Progenitor cell of endocrine pancreas (in vitro differentiated cells): ENCODE results near the gene APBB2. TPM values are rescaled to one million over a fixed set of nuclear protein-coding genes. Genes with fewer than 3 reads are reported as not detected.

Source experiments
- DNase-seq: peaks from one replicate; pipeline ENCODE4 v3.0.0; 2021; ENCODE audit warnings: low spot score; ENCODE audit not compliant: unreplicated experiment
- H3K27ac Mint-ChIP-seq: 2 replicates; pipeline ENCODE4 v1.8.0; 2021; ENCODE audit warnings: mild to moderate bottlenecking, moderate library complexity, mixed read lengths
- H3K27me3 Mint-ChIP-seq: 2 replicates; pipeline ENCODE4 v1.8.0; 2021; ENCODE audit warnings: mixed read lengths
- H3K36me3 Mint-ChIP-seq: 2 replicates; pipeline ENCODE4 v1.8.0; 2022; ENCODE audit warnings: mixed read lengths; ENCODE audit not compliant: insufficient read depth
- H3K4me1 Mint-ChIP-seq: 2 replicates; pipeline ENCODE4 v1.8.0; 2021; ENCODE audit warnings: low read depth, mixed read lengths
- H3K4me3 Mint-ChIP-seq: 2 replicates; pipeline ENCODE4 v1.8.0; 2021; ENCODE audit warnings: low read depth, mild to moderate bottlenecking, moderate library complexity, mixed read lengths
- H3K9me3 Mint-ChIP-seq: 2 replicates; pipeline ENCODE4 v1.8.0; 2021; ENCODE audit warnings: low read depth, mixed read lengths
- CTCF ChIP-seq: fragments of 200-600 bp; sonication (generic); IDR thresholded peaks from one replicate; pipeline ENCODE4 v1.5.0; 2021; ENCODE audit warnings: antibody characterized with exemption, mild to moderate bottlenecking; ENCODE audit not compliant: unreplicated experiment
- total RNA-seq: library from RNA; stranded (reverse); gene quantifications from 2 replicates; pipeline ENCODE4 v1.2.1, GENCODE V29; 2021

The APBB2 gene
- total RNA-seq, 1 donor from 2014 or later: 61.7 TPM

GRCh38 chr4:41015016-41015675, 199.2 kb downstream of the APBB2 start:
- Mint-ChIP-seq H3K27ac (no peak overlapping the region), H3K4me3 (no peak overlapping the region), H3K9me3 (no peaks in the 10 kb centered on the region), H3K27me3 (no peaks in the 10 kb centered on the region), H3K4me1 (peaks cover 10% of the 10 kb centered on the region), H3K36me3 (peaks cover 2% of the 10 kb centered on the region)
- DNase-seq: no peak
- TF ChIP-seq CTCF: no peak

- Mint-ChIP-seq H3K4me1 (peaks cover 10% of the 10 kb centered on the region), H3K27ac (no peak overlapping the region), H3K4me3 (no peak overlapping the region), H3K27me3 (no peaks in the 10 kb centered on the region), H3K36me3 (peaks cover 2% of the 10 kb centered on the region), H3K9me3 (no peaks in the 10 kb centered on the region)
- DNase-seq: no peak
- TF ChIP-seq CTCF: no peak
These were observed 200.2 kb downstream of the APBB2 start for GRCh38 chr4:41014158-41014557.

GRCh38 chr4:41013746-41014145, 200.6 kb downstream of the APBB2 start:
- Mint-ChIP-seq H3K27me3 (no peaks in the 10 kb centered on the region), H3K9me3 (no peaks in the 10 kb centered on the region), H3K4me1 (peaks cover 10% of the 10 kb centered on the region), H3K36me3 (peaks cover 2% of the 10 kb centered on the region), H3K4me3 (no peak overlapping the region), H3K27ac (no peak overlapping the region)
- TF ChIP-seq CTCF: no peak
- DNase-seq: no peak

- no peaks in the 10 kb centered on the region for H3K9me3 Mint-ChIP-seq
- H3K27ac Mint-ChIP-seq: no peak overlapping the region
- peaks cover 10% of the 10 kb centered on the region for H3K4me1 Mint-ChIP-seq
These were observed 201.4 kb downstream of the APBB2 start for GRCh38 chr4:41012911-41013310.

GRCh38 chr4:41012293-41012692, 202.0 kb downstream of the APBB2 start:
- Mint-ChIP-seq H3K4me1 (peaks cover 10% of the 10 kb centered on the region), H3K9me3 (no peaks in the 10 kb centered on the region), H3K27me3 (no peaks in the 10 kb centered on the region), H3K27ac (no peak overlapping the region), H3K4me3 (no peak overlapping the region), H3K36me3 (peaks cover 4% of the 10 kb centered on the region)
- TF ChIP-seq CTCF: no peak
- DNase-seq: no peak

More at GRCh38 chr4:41012911-41013310, 201.4 kb downstream of the APBB2 start:
- H3K27me3 Mint-ChIP-seq: no peaks in the 10 kb centered on the region
- no peak for TF ChIP-seq CTCF
- DNase-seq: no peak
- peaks cover 2% of the 10 kb centered on the region for H3K36me3 Mint-ChIP-seq
- no peak overlapping the region for H3K4me3 Mint-ChIP-seq
